Stimulated activated naive CD8-positive, alpha-beta T cell treated with anti-CD3 and anti-CD28 coated beads, Interleukin-15, amount 100 ng/mL, for 72 hours (primary cell): Measurements from ENCODE around the gene MRPL33.
A peak's percentile ranks its signal among the peaks of the same experiment; 100 is the strongest.
"Not testable (repeated sequence)": the region's sequence is repeated elsewhere in the genome, so short reads cannot be mapped to it uniquely, and the experiment has no call there.

Experiments used
- ATAC-seq: fragments of 150-1000 bp; cut with Tn5 transposase; 2 replicates; pipeline ENCODE4 v1.10.0; 2021; ENCODE audit warnings: mild to moderate bottlenecking, moderate library complexity
- DNase-seq, 2 donors: peaks; one replicate each; pipeline ENCODE4 v3.0.0; 2021 to 2022
- H3K27ac Mint-ChIP-seq, 2 donors: one replicate each; pipeline ENCODE4 v1.8.0; 2022; ENCODE audit warnings: mild to moderate bottlenecking in 2 of 2, mixed read lengths in 2 of 2, moderate library complexity in 2 of 2
- H3K27me3 Mint-ChIP-seq: one replicate; pipeline ENCODE4 v1.8.0; 2022; ENCODE audit warnings: mixed read lengths
- H3K4me1 Mint-ChIP-seq: one replicate; pipeline ENCODE4 v1.8.0; 2022; ENCODE audit warnings: mild to moderate bottlenecking, mixed read lengths
- H3K4me3 Mint-ChIP-seq, 2 donors: one replicate each; pipeline ENCODE4 v1.8.0; 2022; ENCODE audit warnings: mild to moderate bottlenecking in 2 of 2, mixed read lengths in 2 of 2, moderate library complexity in 1 of 2
- H3K9me3 Mint-ChIP-seq, 2 donors: one replicate each; pipeline ENCODE4 v1.8.0; 2022; ENCODE audit warnings: mixed read lengths in 2 of 2

MRPL33 gene

GRCh38 chr2:27756091-27756490 lies 15.4 kb upstream of the MRPL33 start:
- H3K27ac Mint-ChIP-seq = no peak overlapping the region
- H3K4me3 Mint-ChIP-seq = no peak overlapping the region
- ATAC-seq (no peak), DNase-seq (no peak)
- peaks cover 18% of the 10 kb centered on the region for H3K27me3 Mint-ChIP-seq
- H3K4me1 Mint-ChIP-seq = peaks cover 7% of the 10 kb centered on the region
- H3K9me3 Mint-ChIP-seq = no peaks in the 10 kb centered on the region

- no peak for DNase-seq
- no peak overlapping the region for H3K4me3 Mint-ChIP-seq
- no peaks in the 10 kb centered on the region for H3K9me3 Mint-ChIP-seq
- peaks cover 22% of the 10 kb centered on the region for H3K27me3 Mint-ChIP-seq
- ATAC-seq = no peak
- H3K4me1 Mint-ChIP-seq = peaks cover 12% of the 10 kb centered on the region
- H3K27ac Mint-ChIP-seq = peak overlapping the region in 1 of 2 donors; percentile 37
Observed at GRCh38 chr2:27756544-27757498, 14.7 kb upstream of the MRPL33 start.

GRCh38 chr2:27762951-27763906 lies 8.3 kb upstream of the MRPL33 start:
- H3K9me3 Mint-ChIP-seq = no peaks in the 10 kb centered on the region
- ATAC-seq (no peak), DNase-seq (no peak)
- H3K27ac Mint-ChIP-seq = no peak overlapping the region
- peaks cover 37% of the 10 kb centered on the region for H3K27me3 Mint-ChIP-seq
- H3K4me1 Mint-ChIP-seq = peaks cover 18% of the 10 kb centered on the region
- H3K4me3 Mint-ChIP-seq = no peak overlapping the region

GRCh38 chr2:27763907-27764267 lies 7.6 kb upstream of the MRPL33 start:
- no peak for DNase-seq
- peaks cover 37% of the 10 kb centered on the region for H3K27me3 Mint-ChIP-seq
- H3K4me1 Mint-ChIP-seq = peaks cover 18% of the 10 kb centered on the region
- no peak for ATAC-seq
- H3K27ac Mint-ChIP-seq = no peak overlapping the region
- no peak overlapping the region for H3K4me3 Mint-ChIP-seq
- H3K9me3 Mint-ChIP-seq = no peaks in the 10 kb centered on the region

GRCh38 chr2:27764526-27764925 lies 7.0 kb upstream of the MRPL33 start:
- H3K9me3 Mint-ChIP-seq, H3K4me3 Mint-ChIP-seq, ATAC-seq, H3K27ac Mint-ChIP-seq, DNase-seq: not testable (repeated sequence)
- H3K4me1 Mint-ChIP-seq = peaks cover 18% of the 10 kb centered on the region
- peaks cover 37% of the 10 kb centered on the region for H3K27me3 Mint-ChIP-seq

GRCh38 chr2:27765621-27766286 lies 5.8 kb upstream of the MRPL33 start:
- H3K4me1 Mint-ChIP-seq = peaks cover 19% of the 10 kb centered on the region
- DNase-seq (peak; percentile 37 to 59), ATAC-seq (peak; percentile 77)
- peak overlapping the region; percentile 89 for H3K27ac Mint-ChIP-seq
- no peaks in the 10 kb centered on the region for H3K9me3 Mint-ChIP-seq
- H3K4me3 Mint-ChIP-seq = peak overlapping the region; percentile 66 to 67
- peaks cover 37% of the 10 kb centered on the region for H3K27me3 Mint-ChIP-seq

GRCh38 chr2:27766287-27766661 lies 5.2 kb upstream of the MRPL33 start:
- ATAC-seq (no peak), DNase-seq (no peak)
- H3K27ac Mint-ChIP-seq = peak overlapping the region; percentile 63 to 89
- peak overlapping the region; percentile 66 to 67 for H3K4me3 Mint-ChIP-seq
- H3K4me1 Mint-ChIP-seq = peaks cover 23% of the 10 kb centered on the region
- peaks cover 36% of the 10 kb centered on the region for H3K27me3 Mint-ChIP-seq
- H3K9me3 Mint-ChIP-seq = no peaks in the 10 kb centered on the region

GRCh38 chr2:27771202-27771547 lies 344 bp upstream of the MRPL33 start:
- Mint-ChIP-seq H3K4me1 (peaks cover 41% of the 10 kb centered on the region), H3K9me3 (no peaks in the 10 kb centered on the region), H3K4me3 (peak overlapping the region; percentile 99 to 100), H3K27me3 (peaks cover 9% of the 10 kb centered on the region), H3K27ac (peak overlapping the region; percentile 98)
- DNase-seq (no peak), ATAC-seq (peak; percentile 37)

- peak overlapping the region in 1 of 2 donors; percentile 79 for H3K27ac Mint-ChIP-seq
- H3K4me1 Mint-ChIP-seq = peaks cover 45% of the 10 kb centered on the region
- peak overlapping the region; percentile 67 to 99 for H3K4me3 Mint-ChIP-seq
- no peak for ATAC-seq
- H3K9me3 Mint-ChIP-seq = no peaks in the 10 kb centered on the region
- H3K27me3 Mint-ChIP-seq = peaks cover 5% of the 10 kb centered on the region
- DNase-seq = no peak
Observed at GRCh38 chr2:27772804-27773203, 1.3 kb downstream of the MRPL33 start.

GRCh38 chr2:27773959-27774358 lies 2.4 kb downstream of the MRPL33 start:
- Mint-ChIP-seq H3K27me3 (no peaks in the 10 kb centered on the region), H3K9me3 (no peaks in the 10 kb centered on the region), H3K4me1 (peaks cover 54% of the 10 kb centered on the region), H3K27ac (peak overlapping the region in 1 of 2 donors; percentile 83), H3K4me3 (peak overlapping the region; percentile 44 to 99)
- ATAC-seq = no peak
- DNase-seq = no peak

- H3K9me3 Mint-ChIP-seq = no peaks in the 10 kb centered on the region
- no peak overlapping the region for H3K4me3 Mint-ChIP-seq
- DNase-seq (no peak), ATAC-seq (no peak)
- no peaks in the 10 kb centered on the region for H3K27me3 Mint-ChIP-seq
- H3K4me1 Mint-ChIP-seq = peaks cover 57% of the 10 kb centered on the region
- peak overlapping the region in 1 of 2 donors; percentile 34 for H3K27ac Mint-ChIP-seq
Observed at GRCh38 chr2:27776097-27776496, 4.6 kb downstream of the MRPL33 start.

- Mint-ChIP-seq H3K4me3 (no peak overlapping the region), H3K27me3 (no peaks in the 10 kb centered on the region), H3K27ac (no peak overlapping the region), H3K4me1 (peaks cover 56% of the 10 kb centered on the region), H3K9me3 (no peaks in the 10 kb centered on the region)
- DNase-seq (no peak), ATAC-seq (no peak)
Observed at GRCh38 chr2:27776696-27777095, 5.2 kb downstream of the MRPL33 start.

- DNase-seq (no peak), ATAC-seq (no peak)
- Mint-ChIP-seq H3K4me3 (no peak overlapping the region), H3K9me3 (no peaks in the 10 kb centered on the region), H3K27me3 (no peaks in the 10 kb centered on the region), H3K27ac (peak overlapping the region in 1 of 2 donors; percentile 69), H3K4me1 (peaks cover 35% of the 10 kb centered on the region)
Observed at GRCh38 chr2:27779417-27780055, 8.0 kb downstream of the MRPL33 start.

- H3K4me3 Mint-ChIP-seq = no peak overlapping the region
- DNase-seq (no peak), ATAC-seq (no peak)
- peaks cover 21% of the 10 kb centered on the region for H3K4me1 Mint-ChIP-seq
- H3K9me3 Mint-ChIP-seq = no peaks in the 10 kb centered on the region
- H3K27ac Mint-ChIP-seq = no peak overlapping the region
- no peaks in the 10 kb centered on the region for H3K27me3 Mint-ChIP-seq
Observed at GRCh38 chr2:27781496-27781895, 10.0 kb downstream of the MRPL33 start.

- peaks cover 17% of the 10 kb centered on the region for H3K4me1 Mint-ChIP-seq
- no peak for ATAC-seq
Observed at GRCh38 chr2:27782701-27783100, 11.2 kb downstream of the MRPL33 start.

More at GRCh38 chr2:27782701-27783100, 11.2 kb downstream of the MRPL33 start:
- no peak for DNase-seq
- no peak overlapping the region for H3K27ac Mint-ChIP-seq
- H3K9me3 Mint-ChIP-seq = no peaks in the 10 kb centered on the region
- H3K4me3 Mint-ChIP-seq = no peak overlapping the region
- H3K27me3 Mint-ChIP-seq = no peaks in the 10 kb centered on the region
